ENCODE results near the gene GRID1.
"Not testable (repeated sequence)": the region's sequence is repeated elsewhere in the genome, so short reads cannot be mapped to it uniquely, and the experiment has no call there.

GRID1 gene

DNA sequence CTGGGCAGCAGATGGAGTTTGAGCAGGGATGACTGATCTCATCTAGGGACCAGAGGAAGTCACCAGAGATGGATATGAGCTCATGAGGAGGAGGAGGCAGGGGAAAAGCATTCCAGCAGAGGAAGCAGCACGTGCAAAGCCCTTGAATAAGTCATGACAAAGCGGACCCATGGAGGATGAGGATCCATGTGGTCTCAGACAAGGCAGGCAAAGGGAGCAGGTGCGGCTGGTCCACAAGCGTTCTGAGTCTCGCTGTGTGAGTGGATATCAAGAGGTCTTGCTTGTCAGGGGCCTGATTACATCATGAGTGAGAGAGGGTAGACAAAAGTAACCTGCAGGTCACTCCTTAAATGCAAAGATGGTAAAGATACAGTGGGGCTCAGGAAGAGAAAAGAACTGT lies 307.6 kb downstream of the GRID1 start:
- no peak for DNase-seq

DNA sequence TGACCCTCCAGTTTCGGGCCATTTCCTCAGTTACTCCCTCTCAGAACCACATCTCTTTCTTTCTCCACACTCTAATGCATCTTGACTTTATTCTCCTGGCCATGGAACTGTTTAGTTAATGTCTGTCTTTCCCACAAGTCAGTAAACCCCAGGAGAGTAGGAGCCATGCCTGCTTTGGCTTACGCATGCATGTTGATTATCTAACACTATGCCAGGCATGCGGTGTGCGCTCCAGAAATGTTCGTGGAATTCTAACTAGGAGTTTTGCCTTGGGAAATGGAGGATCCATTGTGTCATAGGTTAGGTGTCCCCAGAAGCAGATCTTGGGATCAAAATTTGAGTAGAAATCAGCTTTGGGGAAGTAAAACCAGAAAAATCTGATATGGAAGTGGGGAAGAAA lies 308.9 kb downstream of the GRID1 start:
- no peak for DNase-seq

DNA sequence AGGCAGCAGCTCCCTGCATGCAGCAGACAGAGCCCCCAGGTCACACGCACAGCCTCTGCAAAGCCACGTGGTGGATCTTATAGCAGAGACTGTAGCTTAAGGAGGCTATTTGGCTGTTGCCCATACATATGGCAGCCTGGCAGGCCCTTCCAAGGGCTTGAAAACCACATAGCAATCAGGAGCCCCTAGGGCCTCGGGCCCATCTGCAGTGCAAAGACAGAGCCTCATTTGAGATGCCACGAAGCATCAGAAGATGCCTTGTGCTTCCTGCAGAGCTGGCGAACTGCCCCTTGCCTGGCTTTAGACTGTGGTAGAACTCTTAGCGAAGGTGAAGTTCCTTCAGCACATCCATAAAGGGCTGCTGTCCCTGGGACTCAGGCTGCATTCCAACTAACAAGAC lies 309.9 kb downstream of the GRID1 start:
- DNase-seq, result no peak

DNA sequence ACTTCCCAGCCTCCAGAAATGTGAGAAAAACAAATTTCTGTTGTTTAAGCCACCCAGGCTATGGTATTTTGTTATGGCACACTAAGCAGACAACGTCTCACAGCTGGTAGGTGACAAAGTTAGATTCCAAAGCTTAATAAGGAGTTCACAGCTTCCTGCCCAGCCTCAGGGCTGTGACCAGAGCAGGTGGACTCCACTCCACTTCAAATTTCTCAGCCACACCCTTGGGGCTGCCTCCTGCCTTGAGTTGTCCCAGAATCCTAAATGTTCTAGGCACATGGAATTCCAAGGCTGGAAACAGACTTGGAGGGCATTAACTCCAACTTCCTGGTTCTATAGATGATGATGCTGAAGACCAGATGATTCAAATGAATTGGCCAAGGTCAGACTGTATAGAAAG lies 310.7 kb downstream of the GRID1 start:
- DNase-seq, result no peak

DNA sequence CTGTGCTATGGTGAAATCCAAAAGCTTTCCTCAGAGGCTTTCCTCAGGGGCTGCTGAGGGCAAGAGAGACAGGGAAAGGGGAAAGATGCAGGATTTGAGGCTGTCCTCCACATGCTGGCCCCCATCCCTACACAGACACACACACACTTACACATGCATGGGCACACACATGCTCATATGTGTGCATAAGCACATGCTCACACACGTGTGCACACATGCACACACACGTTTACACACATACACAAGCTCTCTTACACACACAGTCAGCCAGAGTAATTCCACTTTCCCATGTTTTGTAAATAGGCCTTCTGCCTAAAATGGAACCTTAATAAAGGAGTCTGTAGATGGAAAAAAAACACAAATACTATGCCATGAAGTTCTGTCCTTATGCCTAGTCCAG lies 312.9 kb downstream of the GRID1 start:
- DNase-seq, result no peak

DNA sequence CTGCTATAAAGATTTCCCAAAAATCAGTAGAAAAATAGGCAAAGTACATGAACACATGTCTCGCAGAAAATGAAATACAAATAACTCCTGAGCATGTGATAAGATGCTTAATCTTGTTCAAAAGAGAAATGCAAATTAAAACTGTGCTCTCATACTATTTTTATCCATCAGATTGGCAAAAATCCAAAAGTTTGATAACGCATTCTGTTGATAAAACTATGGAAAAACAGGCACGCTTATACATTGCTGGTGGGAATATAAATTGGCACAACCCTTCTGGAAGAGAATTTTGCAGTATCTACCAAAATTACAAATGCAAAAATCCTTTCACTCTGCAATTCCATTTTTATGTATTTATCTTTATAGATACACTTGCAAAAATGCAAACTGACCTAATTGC lies 315.0 kb downstream of the GRID1 start:
- DNase-seq, result no peak

DNA sequence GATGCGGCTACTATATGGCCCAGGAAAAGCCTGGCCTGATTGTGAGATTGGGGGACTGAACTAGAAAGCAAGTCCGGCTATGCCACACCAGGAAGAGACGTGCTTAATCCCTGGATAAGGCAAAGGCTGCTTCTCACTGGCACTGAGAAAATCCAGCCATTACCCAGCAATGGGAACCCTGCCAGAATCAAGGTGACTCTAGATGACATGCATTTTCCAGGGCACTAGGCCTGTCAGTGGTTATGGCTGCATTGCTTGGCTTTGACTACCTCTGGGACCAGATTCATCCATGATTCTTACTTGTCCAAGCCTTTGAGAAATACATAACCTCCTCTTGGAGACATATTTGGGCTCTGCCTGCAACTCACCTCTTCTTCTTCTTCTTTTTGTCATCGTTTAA lies 317.2 kb downstream of the GRID1 start:
- DNase-seq, result no peak

DNA sequence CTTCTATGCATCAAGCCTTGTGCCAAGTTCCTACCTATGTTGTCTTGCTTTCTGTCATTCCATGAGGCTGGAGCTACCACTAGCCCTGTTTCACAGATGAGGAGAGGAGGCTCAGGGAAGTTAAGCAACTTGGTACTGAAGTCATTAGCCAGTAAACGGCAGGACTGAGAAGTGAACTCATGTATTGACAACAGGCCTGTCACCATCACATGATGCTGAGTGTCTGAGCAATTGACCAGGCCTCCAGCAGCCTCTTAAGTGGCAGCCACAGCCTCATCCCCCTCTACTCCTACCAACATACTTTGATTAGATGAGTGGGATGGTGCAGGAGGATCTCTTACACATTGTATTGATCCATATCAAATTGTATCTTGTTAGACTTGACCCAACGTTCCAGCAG lies 317.6 kb downstream of the GRID1 start:
- no peak for DNase-seq

DNA sequence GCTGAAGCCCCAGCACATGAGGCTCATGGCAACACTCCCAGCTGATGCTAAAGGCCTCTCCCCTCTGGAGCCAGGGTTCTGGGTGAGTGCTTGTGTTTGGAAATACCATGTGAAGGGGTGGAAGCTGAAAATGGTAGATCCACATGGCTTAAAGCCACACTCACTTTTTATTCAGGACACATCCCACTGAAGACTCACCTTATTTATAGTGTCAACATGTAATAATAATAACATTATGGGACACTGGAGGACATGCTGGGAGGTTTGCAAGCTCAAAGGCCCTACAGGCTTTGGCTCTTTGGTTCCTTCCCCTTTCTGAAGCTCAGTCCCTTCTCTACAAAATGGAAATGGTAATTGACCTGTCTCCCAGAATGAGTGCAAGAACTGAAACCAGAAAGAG lies 318.0 kb downstream of the GRID1 start:
- no peak for DNase-seq

DNA sequence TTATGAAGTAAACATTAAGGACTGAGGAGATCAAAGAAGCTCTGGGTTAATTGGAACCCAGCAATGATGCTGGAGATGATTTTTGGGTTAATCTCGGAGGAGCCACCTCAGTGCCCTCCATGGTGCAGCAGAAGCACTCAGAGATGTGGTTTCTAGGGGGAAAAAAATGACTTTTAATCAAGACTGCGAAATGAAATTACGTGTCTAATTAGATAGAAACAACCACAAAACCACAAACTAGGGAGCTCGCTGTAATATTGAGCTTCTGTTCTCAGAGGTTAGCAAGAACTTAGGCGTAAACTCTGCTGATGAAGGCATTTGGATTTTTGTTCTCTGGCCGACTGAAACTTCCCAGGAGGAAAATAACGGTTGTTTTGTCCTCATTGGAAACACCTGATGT lies 319.0 kb downstream of the GRID1 start:
- DNase-seq, result no peak

DNA sequence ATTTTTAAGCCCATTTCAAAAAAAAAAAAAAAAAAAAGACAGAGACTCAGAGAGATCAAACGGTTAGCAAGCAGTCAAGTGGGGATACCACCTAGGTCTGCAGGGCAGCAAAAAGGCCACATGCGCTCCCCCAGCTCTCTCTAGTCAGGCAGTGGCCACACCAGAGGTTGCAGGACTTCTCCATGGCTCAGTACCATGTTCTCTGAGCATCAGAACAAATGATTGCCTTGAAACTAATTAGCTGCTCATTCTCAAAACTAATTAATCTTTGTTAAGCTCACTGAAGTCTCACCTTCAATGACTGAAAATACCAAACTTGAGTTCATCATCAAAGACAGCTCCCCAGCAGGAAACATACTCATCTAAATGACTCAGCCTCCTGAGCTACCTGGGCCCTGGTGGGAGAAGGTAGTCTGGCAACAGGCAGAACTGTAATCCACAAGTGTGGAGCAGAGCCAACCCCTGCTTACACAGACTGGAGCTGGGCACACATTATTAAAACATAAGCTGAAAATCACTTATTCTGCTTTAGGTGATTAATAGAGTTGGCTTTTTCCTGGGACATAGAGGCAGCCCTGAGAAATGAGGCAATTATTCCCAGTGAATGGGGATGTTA lies 319.6 kb downstream of the GRID1 start:
- no peak for DNase-seq

DNA sequence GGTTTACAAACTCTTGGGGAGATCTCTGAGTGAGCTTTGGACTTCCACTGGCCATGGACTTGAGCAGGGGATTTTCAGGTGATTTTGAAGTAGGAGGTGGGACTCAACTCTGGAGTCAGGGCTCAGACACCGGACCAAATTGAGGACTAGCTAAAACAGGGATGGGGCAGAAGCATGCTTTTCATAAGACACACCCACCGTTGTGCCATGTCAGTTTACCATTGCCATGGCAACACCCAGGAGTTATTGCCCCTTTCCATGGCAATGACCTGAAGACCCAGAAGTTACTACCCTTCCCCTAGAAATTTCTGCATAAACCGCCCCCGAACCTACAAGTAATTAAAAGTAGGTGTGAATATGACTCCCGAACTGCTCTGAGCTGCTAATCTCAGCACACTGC lies 320.7 kb downstream of the GRID1 start:
- no peak for DNase-seq

DNA sequence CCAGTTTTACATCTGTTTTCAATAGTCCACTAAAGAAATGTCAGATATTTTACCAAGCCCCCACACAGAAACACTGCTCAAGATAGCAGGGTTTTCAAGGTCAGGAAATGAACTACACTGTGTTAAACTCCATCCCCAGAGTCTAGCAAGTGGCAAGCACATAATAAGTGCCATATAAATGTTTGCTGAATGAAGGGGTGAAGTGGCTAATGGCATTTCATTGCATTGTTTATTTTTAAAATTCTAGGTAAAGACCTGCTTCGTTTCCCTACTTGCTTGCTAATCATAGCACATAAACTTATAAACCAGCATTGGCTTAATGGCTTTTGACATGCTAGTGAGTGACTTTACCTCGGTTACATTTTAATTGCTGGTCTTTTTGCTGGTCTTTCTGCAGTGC lies 322.6 kb downstream of the GRID1 start:
- no peak for DNase-seq

DNA sequence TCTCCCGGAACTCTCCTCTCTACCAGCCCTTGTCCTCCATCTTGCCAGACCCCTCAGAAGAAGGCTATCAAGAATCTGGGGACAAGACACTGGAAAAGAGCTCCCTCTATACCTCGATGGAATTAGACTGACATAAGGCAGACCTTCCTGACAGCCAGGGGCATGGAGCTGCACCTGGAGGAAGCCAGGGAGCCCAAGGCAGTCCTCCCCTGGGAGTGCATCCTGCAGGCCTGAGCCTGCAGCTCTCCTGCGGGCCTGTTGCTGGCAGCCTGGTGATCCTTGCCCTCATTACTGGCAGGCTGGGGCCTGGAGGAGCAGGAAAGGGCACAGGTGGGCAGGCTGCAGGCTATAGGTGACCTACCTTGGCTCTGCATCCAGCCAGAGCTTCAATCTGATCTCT lies 323.4 kb downstream of the GRID1 start:
- no peak for DNase-seq

DNA sequence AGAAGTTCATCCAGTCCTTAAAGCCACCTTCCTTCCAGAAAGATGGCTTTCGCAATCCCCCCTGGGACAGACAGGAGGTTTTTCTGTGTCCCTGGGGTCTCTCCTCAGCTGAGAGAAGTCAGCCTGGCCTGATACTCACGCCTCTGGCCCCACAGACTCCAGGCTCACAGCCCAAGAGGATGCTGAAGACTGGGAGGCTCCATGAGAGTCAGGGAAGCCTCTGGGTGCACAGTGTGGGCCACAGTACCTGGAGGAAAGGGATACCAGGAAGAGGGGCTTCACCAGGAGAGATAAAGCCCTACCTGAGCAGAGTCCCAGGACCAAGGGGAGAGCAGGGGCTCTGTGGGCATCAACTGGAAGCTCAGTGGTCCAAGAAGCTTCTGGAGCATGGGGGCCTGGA lies 324.4 kb downstream of the GRID1 start:
- no peak for DNase-seq

DNA sequence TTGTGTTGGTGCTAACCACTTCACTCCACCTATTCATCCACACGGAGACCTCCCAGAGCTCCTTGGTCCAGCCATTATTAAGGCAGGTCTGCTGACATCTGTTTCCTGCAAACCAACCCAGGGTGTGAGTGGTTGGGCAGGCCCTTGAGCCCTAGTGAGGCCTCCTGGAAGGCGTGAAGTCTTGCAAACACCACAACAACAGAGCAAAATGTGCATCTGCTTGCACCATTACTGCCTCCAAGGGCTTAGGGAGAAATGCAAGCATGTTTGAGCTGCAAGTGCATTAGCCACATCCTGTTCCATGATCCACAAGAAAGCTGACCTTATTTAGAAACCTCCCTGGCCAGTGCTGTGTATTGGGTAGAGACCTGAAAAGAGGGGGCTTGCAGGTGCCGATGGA lies 325.5 kb downstream of the GRID1 start:
- DNase-seq, result no peak

DNA sequence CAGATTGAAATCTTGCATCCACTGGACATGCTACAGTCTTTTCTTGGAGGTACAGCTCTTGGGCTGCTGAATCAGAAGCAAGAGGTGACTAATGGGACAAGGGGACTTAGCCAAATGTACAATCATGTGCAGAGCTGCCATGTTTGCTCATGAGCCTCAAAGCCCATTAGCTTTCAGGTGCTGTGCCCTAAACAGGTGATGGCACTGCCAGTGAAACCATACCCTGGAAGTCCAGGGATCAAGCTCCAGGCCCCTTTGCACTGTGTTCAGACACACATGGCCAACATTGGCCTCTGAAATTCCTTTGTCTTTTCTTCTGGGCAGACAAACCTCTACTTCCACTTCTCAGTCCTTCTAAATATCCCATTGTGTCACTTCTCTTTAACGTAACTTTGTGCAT lies 328.2 kb downstream of the GRID1 start:
- DNase-seq, result no peak

DNA sequence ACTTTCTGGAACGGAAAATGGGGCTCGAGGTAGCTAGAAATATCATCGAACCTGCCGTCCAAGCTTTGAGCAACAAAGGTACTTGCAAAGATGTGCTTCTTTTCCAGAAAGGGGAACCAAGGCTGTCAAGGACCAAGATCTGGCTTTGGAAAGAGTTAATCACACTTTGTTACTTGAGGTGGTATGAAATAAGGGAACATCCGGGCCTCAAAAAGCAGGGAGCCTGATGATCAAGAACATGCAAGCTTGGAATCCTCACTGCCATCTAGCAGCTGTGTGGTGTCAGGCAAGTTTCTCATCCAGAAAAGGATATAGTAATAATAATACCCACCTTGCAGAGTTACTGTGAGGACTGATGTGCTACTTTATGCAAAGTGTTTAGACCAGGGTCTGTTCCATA lies 329.5 kb downstream of the GRID1 start:
- DNase-seq, result no peak

DNA sequence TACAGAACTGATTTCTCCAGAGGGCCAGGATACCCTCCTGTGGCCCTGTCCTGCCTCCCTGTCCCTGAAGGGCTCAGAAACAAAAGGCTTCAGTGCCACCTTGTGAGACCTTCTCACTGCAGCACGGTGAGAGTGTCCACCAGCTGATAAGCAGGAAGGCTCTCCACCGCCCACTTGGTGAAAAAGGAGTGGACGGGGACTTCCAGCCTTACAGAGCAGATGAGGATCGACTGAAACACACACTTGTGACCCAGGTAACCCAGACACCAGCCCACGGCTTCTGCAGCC lies 330.1 kb downstream of the GRID1 start:
- no peak for DNase-seq

DNA sequence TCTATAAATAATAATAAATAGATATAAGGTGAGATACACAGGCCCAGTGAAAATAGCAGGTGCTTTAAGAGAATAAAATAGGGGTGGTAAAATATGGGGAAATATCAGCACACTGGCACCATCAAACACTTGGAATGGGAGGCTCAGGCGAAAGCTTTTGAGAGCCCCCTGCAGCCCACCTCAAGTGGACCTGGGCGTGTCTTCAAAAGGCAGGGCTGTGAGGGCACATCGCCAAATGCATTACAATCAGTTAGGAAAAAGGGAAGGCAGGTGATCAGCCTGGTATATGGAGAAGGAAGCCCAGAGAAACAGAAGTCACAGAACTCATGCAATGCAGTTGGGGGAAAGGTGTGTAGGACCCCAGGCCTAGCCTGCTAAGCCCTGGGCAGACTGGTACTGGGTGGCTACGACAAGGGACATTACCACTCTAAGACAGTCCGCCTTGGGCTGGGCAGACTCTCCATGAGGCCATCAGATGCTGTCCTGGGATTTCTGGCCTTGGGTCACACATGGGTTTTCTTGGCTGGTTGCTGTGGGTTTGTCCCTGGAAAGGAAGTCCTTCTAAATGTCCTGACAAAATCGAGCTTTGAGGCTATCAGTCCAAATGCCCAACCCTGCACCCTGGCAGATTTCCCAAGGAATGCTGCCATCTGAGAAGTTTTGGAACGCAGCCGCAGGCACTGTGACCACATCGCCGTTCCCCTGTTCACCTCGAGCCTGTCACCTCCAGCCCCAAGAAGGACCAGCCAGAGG lies 330.6 kb downstream of the GRID1 start:
- DNase-seq, result no peak

DNA sequence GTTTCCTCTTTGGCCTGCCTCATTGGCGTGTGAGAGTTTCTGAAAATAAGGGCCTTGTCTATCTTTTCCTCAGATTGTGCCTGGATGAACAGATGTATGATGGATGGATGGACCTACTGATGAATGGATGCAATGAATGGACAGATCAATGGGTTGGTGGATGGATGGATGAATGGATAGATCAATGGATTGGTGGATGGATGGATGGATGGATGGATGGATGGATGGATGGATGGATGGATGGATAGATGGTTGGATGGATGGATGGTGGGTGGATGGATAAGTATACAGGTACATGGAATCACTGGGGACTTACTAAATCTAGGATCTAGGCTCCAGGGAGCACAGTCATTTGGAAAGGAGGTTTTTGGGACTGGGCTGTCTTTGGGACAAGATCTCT lies 331.9 kb downstream of the GRID1 start:
- DNase-seq, result no peak

DNA sequence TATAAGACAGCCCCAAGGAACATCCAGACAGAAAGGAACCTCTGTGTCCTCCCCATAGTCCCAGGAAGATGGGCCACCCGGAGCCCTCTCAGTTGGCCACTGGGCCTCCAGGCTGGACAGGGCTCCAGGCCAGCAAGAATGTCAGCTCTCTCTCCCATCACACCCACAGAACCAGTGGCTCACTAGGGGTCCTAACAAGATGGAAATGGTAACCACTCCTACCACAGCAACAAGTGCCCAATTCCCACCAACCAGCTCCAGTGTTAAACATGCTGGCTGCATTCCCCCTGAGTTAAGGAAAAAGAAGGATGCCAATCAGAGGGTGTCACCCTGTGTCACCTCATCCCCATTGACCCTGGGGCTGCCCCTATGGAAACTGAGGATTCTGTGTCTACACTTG lies 333.0 kb downstream of the GRID1 start:
- DNase-seq, result no peak

DNA sequence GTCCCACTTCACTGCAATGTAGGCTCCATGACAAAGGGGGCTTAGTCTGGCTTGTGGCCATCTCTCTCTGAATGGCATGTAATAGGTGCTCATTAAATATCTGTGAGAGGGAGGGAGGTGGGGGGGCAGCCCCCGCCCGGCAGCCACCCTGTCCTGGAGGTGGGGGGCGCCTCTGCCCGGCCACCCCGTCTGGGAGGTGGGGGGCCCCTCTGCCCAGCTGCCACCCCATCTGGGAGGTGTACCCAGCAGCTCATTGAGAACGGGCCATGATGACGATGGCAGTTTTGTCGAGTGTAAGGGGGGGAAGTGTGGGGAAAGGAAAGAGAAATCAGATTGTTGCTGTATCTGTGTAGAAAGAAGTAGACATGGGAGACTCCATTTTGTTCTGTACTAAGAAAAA lies 334.5 kb downstream of the GRID1 start:
- not testable (repeated sequence) for DNase-seq

DNA sequence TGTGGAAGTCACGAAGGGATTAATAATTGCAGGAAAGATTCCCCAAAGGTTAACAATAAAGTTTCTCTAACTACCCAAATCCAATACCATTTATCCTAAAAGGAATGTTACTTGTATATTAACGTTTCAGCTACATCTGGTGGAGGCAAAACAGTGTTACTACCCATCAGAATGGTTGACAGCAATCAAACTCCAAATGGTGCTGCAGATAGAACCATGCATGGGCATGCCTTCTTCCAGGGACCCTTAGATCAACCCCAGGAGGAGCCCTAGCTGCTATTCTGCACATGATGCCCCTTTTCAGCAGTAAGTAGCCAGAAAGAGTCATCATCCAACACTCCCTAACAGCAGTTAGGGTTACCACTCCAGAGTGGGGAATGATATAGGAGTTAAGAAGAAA lies 336.3 kb downstream of the GRID1 start:
- no peak for DNase-seq

DNA sequence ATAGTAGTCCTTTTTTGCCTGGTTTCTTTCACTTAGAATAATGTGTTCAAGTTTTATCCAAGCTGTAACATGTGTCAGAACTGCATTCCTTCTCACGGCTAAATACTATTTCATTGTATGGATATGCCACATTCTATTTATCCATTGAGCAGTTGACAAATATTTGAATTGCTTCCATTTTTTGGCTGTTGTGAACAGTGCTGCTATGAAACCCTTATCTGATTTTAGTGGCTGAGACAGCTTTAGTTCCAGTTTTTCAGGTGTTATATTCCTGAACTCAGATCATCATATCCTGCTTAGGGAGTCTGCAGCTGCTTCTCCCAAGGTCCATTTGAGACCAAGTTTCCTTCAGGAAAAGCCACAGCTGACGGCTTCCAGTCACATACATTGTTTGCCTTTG lies 339.2 kb downstream of the GRID1 start:
- DNase-seq, result no peak
